AG09309 (cell line): ENCODE data around the gene RNF11.

Source experiments
- DNase-seq: peaks from one replicate; pipeline ENCODE4 v3.0.0-alpha.2; 2010; ENCODE audit warnings: low read depth
- H3K4me3 ChIP-seq: 2 replicates; pipeline ENCODE4 v1.5.1; 2011; ENCODE audit warnings: mild to moderate bottlenecking, low read depth, low read length, moderate library complexity; ENCODE audit not compliant: control insufficient read depth
- CTCF ChIP-seq: IDR thresholded peaks from 2 replicates; pipeline ENCODE4 v1.5.1; 2011; ENCODE audit warnings: mild to moderate bottlenecking, low read depth, low read length, inconsistent platforms; ENCODE audit not compliant: insufficient read depth, control insufficient read depth; ENCODE audit errors: missing control alignments

Gene RNF11

GRCh38 chr1:51299185-51299885, 63.3 kb downstream of the RNF11 start:
- DNase-seq, result no peak
- TF ChIP-seq CTCF, result no peak
- H3K4me3 ChIP-seq, result no peak overlapping the region

- H3K4me3 ChIP-seq, result no peak overlapping the region
- DNase-seq, result no peak
- no peak for TF ChIP-seq CTCF
These were observed 64.1 kb downstream of the RNF11 start for GRCh38 chr1:51299981-51300670.

- H3K4me3 ChIP-seq, result no peak overlapping the region
- no peak for TF ChIP-seq CTCF
- no peak for DNase-seq
These were observed 65.2 kb downstream of the RNF11 start for GRCh38 chr1:51301152-51301843.

GRCh38 chr1:51301844-51302162, 65.7 kb downstream of the RNF11 start:
- H3K4me3 ChIP-seq, result no peak overlapping the region
- no peak for DNase-seq
- TF ChIP-seq CTCF, result no peak

GRCh38 chr1:51302270-51302669, 66.2 kb downstream of the RNF11 start:
- H3K4me3 ChIP-seq, result no peak overlapping the region
- no peak for TF ChIP-seq CTCF
- DNase-seq, result no peak

- TF ChIP-seq CTCF, result no peak
- DNase-seq, result no peak
- H3K4me3 ChIP-seq, result no peak overlapping the region
These were observed 66.7 kb downstream of the RNF11 start for GRCh38 chr1:51302746-51303145.
